ENCODE data around the gene PXK. TPM values are rescaled to one million over a fixed set of nuclear protein-coding genes. Genes with fewer than 3 reads are reported as not detected.

PXK gene
- total RNA-seq, 2 experiments from 2014 or later = 22.2 to 23.6 TPM

GRCh38 chr3:58474348-58474911 is 141.7 kb downstream of the PXK start:
- Mint-ChIP-seq H3K4me3 (no peak overlapping the region), H3K9me3 (no peaks in the 10 kb centered on the region), H3K36me3 (ENCODE audit: low read depth) (no peaks in the 10 kb centered on the region), H3K4me1 (ENCODE audit: low read depth) (peaks cover 37% of the 10 kb centered on the region), H3K27ac (no peak overlapping the region), H3K27me3 (no peaks in the 10 kb centered on the region)
- ChIA-PET POLR2A (no interaction called here), CTCF (interaction anchor here (0.7 to 3.1 kb wide), 3 partner anchors 8 to 26 kb away, joined by 3 to 15 read pairs (median 3); no protein-coding TSS in a partner anchor)
- no peak for TF ChIP-seq CTCF (IDR thresholded peaks at IDR 0.05)
- intact Hi-C loops (cut with micrococcal nuclease) = no loop called here
- DNase-seq (no peak), ATAC-seq (no peak)

GRCh38 chr3:58474967-58475578 is 142.4 kb downstream of the PXK start:
- Mint-ChIP-seq H3K27me3 (no peaks in the 10 kb centered on the region), H3K4me3 (no peak overlapping the region), H3K4me1 (ENCODE audit: low read depth) (peaks cover 35% of the 10 kb centered on the region), H3K9me3 (no peaks in the 10 kb centered on the region), H3K27ac (no peak overlapping the region), H3K36me3 (ENCODE audit: low read depth) (no peaks in the 10 kb centered on the region)
- no peak for ATAC-seq
- TF ChIP-seq CTCF (IDR thresholded peaks at IDR 0.05) = no peak
- POLR2A ChIA-PET = no interaction called here
- CTCF ChIA-PET = interaction anchor here (0.7 to 3.1 kb wide), 3 partner anchors 9 to 16 kb away, joined by 3 to 15 read pairs (median 5); partner anchors contain the start of gene KCTD6
- no peak for DNase-seq
- intact Hi-C loops (cut with micrococcal nuclease) = no loop called here

Other genes starting within 250 kb of the PXK start
- gene DNASE1L3, start 121.9 kb upstream of the PXK start, total RNA-seq = not detected
- gene ABHD6, start 95.1 kb upstream of the PXK start, total RNA-seq = 1 to 10 TPM; 3.3 to 3.7 TPM
- gene RPP14, start 26.6 kb upstream of the PXK start, total RNA-seq = 10 to 100 TPM; 16.1 to 18.0 TPM
- 1 to 10 TPM; 8.4 to 9.6 TPM for gene HTD2, start 26.4 kb upstream of the PXK start, total RNA-seq
- gene PDHB, start 100.9 kb downstream of the PXK start, total RNA-seq = 10 to 100 TPM; 53.9 to 58.8 TPM
- 1 to 10 TPM; 5.6 to 5.8 TPM for gene KCTD6, start 159.2 kb downstream of the PXK start, total RNA-seq
- not detected for gene ACOX2, start 204.3 kb downstream of the PXK start, total RNA-seq
- gene FAM107A, start 244.5 kb downstream of the PXK start, total RNA-seq = not detected

All from activated CD8-positive, alpha-beta T cell treated with anti-CD3 and anti-CD28 coated beads for 36 hours (primary cell).